ENCODE data around the gene CMIP. TPM values are rescaled to one million over a fixed set of nuclear protein-coding genes. Genes with fewer than 3 reads are reported as not detected.
A peak's percentile ranks its signal among the peaks of the same experiment; 100 is the strongest.

The CMIP gene
- total RNA-seq, 4 donors from 2014 or later = 14.5 to 24.6 (median 21.0) TPM

DNA sequence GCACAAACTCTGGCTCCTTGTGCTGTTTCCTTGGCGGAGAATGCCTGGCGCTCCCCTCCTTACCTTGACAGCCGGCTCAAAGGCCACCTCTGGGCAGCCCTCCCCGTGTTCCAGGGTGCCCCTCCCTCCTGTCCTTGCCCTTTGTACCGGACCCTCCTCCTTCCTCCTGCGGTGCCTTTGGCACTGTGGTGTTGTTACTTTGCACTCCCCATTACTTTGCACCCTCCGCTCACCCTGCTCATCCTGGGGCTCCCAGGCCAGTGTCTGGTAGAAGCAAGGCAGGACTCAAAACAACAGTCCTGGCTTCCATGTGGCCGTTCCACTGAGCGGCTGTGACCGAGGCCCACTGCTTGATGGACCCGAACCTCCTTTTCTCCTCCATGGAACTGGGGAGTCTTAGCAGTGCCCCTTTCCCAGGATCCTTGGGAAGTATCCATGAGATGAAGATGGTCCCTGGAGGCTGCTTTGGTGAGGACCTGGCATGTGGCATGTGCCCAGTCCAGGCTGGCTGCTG lies 147.8 kb downstream of the CMIP start:
- no peak for DNase-seq (ENCODE audit: extremely low spot score)

DNA sequence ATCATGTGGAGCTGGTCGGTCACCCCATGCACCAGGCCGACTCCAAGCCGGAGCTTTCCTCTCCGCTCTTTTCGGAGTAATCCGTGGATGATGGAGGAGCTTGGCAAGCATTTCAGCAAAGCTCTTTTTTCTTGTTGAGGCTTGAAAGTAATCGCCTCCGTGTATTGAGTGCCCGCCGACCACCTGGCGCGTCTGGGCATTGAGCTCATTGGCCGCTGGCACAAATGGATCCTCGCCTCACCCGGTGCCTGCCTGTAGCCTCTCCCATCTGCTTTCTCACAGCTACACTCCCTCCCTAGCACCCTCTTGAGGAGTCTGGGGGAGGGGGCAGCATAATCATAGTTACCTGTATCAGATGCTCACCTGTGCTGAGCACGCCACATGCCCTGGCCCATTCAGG lies 148.9 kb downstream of the CMIP start:
- intact Hi-C loops (cut with DNase I) = no loop called here
- no peak for TF ChIP-seq POLR2A (IDR thresholded peaks at IDR 0.05; ENCODE audit: low read depth)
- no peak for TF ChIP-seq POLR2AphosphoS5 (IDR thresholded peaks at IDR 0.05)
- TF ChIP-seq EP300 (IDR thresholded peaks at IDR 0.05) = no peak
- TF ChIP-seq, protein P1, sequence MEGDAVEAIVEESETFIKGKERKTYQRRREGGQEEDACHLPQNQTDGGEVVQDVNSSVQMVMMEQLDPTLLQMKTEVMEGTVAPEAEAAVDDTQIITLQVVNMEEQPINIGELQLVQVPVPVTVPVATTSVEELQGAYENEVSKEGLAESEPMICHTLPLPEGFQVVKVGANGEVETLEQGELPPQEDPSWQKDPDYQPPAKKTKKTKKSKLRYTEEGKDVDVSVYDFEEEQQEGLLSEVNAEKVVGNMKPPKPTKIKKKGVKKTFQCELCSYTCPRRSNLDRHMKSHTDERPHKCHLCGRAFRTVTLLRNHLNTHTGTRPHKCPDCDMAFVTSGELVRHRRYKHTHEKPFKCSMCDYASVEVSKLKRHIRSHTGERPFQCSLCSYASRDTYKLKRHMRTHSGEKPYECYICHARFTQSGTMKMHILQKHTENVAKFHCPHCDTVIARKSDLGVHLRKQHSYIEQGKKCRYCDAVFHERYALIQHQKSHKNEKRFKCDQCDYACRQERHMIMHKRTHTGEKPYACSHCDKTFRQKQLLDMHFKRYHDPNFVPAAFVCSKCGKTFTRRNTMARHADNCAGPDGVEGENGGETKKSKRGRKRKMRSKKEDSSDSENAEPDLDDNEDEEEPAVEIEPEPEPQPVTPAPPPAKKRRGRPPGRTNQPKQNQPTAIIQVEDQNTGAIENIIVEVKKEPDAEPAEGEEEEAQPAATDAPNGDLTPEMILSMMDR (IDR thresholded peaks at IDR 0.05) = no peak
- WGBS = 94% methylated on average over 13 of the region's 16 CpGs

More for the DNA sequence above, 147.8 kb downstream of the CMIP start:
- no peak for TF ChIP-seq POLR2A (IDR thresholded peaks at IDR 0.05; ENCODE audit: low read depth)
- no peak for TF ChIP-seq EP300 (IDR thresholded peaks at IDR 0.05)
- TF ChIP-seq POLR2AphosphoS5 (IDR thresholded peaks at IDR 0.05) = no peak
- TF ChIP-seq, protein P1 (IDR thresholded peaks at IDR 0.05) = no peak
- peak overlapping the region in 2 of 4 donors; percentile 20 to 21 for H3K27ac ChIP-seq (replicated peaks in 1 of 4)
- intact Hi-C loops (cut with DNase I) = no loop called here
- no peaks in the 10 kb centered on the region for H3K36me3 ChIP-seq
- peaks cover 0 to 23% (median 11%) of the 10 kb centered on the region in 4 donors for H3K4me1 ChIP-seq
- no peaks in the 10 kb centered on the region for H3K9me3 ChIP-seq
- no peaks in the 10 kb centered on the region for H3K27me3 ChIP-seq
- no peak overlapping the region for H3K4me3 ChIP-seq
- WGBS = 94% methylated on average over 11 of the region's 11 CpGs

DNA sequence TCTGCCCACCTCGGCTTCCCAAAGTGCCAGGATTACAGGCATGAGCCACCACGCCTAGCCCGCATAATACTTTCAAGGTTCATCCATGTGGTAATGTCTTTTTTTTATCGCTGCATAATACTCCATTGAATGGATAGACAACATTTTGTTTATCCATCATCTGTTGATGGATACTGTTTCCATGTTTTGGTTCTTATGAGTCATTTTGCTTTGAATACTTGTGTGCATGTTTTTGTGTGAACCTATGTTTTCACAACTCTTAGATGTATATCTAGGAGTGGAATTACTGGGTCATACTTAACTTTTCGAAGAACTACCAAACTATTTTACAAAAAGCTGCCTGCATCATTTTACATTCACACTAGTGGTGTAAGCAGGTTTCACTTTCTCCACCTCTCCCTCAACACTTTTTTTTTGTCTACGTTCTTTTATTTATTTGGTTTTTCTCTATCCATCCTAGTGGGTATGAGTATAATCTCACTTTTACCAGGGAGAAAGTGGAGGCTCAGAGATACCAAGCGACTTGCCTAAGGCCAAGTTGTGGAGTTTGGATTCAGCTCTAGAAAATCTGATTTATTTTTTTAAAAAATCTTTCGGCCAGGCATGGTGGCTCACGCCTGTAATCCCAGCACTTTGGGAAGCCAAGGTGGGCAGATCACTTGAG lies 151.2 kb downstream of the CMIP start:
- H3K27me3 ChIP-seq = no peaks in the 10 kb centered on the region
- no peak overlapping the region for H3K4me3 ChIP-seq
- intact Hi-C loops (cut with DNase I) = no loop called here
- H3K4me1 ChIP-seq = peaks cover 10 to 42% (median 22%) of the 10 kb centered on the region in 4 donors
- no peaks in the 10 kb centered on the region for H3K9me3 ChIP-seq
- H3K36me3 ChIP-seq = no peaks in the 10 kb centered on the region
- TF ChIP-seq POLR2A (IDR thresholded peaks at IDR 0.05; ENCODE audit: low read depth) = no peak
- TF ChIP-seq, protein P1 (IDR thresholded peaks at IDR 0.05) = no peak
- no peak for TF ChIP-seq EP300 (IDR thresholded peaks at IDR 0.05)
- TF ChIP-seq POLR2AphosphoS5 (IDR thresholded peaks at IDR 0.05) = no peak
- no peak for DNase-seq (ENCODE audit: extremely low spot score)
- WGBS = 94% methylated on average over 9 of the region's 9 CpGs
- H3K27ac ChIP-seq (replicated peaks in 1 of 4) = no peak overlapping the region

More for the DNA sequence above, 148.9 kb downstream of the CMIP start:
- Histone ChIP-seq H3K36me3 (no peaks in the 10 kb centered on the region), H3K4me1 (peaks cover 0 to 23% (median 11%) of the 10 kb centered on the region in 4 donors), H3K27me3 (no peaks in the 10 kb centered on the region), H3K9me3 (no peaks in the 10 kb centered on the region), H3K27ac (replicated peaks in 1 of 4) (peak overlapping the region in 2 of 4 donors; percentile 38 to 50), H3K4me3 (no peak overlapping the region)
- no peak for DNase-seq (ENCODE audit: extremely low spot score)

DNA sequence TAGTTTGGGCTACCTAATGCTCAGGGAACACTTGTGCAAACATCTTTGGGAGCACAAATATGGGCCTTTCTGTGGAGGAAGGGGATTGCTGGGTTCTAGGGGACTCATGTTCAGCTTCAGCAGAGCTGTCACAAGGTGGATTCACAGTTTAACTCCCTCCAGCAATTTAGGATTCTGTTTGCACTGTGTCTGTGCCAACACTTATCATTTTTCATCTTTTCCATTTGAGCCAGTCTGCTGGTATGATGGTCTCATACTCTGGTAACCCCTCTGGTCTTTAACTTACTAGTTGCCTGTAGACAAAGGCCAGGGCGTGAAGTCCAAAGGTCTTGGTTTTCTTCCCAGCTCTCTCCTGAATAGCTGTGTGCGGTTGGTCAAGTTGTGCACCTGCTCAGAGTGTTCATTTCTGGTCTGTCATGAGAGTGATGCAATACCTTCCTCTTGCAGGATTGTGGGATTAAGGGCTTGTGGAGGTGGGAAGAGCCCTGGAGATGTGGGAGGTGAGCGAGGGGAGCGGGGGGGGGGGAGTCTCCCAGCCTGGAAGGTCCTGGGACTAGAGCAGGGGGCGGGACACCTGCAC lies 152.6 kb downstream of the CMIP start:
- no peak overlapping the region for H3K27ac ChIP-seq (replicated peaks in 1 of 4)
- peaks cover 20 to 48% (median 35%) of the 10 kb centered on the region in 4 donors for H3K4me1 ChIP-seq
- no peaks in the 10 kb centered on the region for H3K9me3 ChIP-seq
- H3K36me3 ChIP-seq = no peaks in the 10 kb centered on the region
- 98% methylated on average over 5 of the region's 5 CpGs for WGBS
- intact Hi-C loops (cut with DNase I) = no loop called here
- DNase-seq (ENCODE audit: extremely low spot score) = no peak
- TF ChIP-seq, protein P1 (IDR thresholded peaks at IDR 0.05) = no peak
- TF ChIP-seq POLR2AphosphoS5 (IDR thresholded peaks at IDR 0.05) = no peak
- no peak for TF ChIP-seq POLR2A (IDR thresholded peaks at IDR 0.05; ENCODE audit: low read depth)
- no peak for TF ChIP-seq EP300 (IDR thresholded peaks at IDR 0.05)
- no peaks in the 10 kb centered on the region for H3K27me3 ChIP-seq
- no peak overlapping the region for H3K4me3 ChIP-seq

Data from esophagus muscularis mucosa (tissue), 4 donors.